Stimulated activated naive CD8-positive, alpha-beta T cell treated with anti-CD3 and anti-CD28 coated beads, Interleukin-15, amount 100 ng/mL, for 72 hours (primary cell): ENCODE measurements around the gene FAF1.
"Not testable (repeated sequence)": the region's sequence is repeated elsewhere in the genome, so short reads cannot be mapped to it uniquely, and the experiment has no call there.

ENCODE experiments used
- ATAC-seq: fragments of 150-1000 bp; cut with Tn5 transposase; 2 replicates; pipeline ENCODE4 v1.10.0; 2021; ENCODE audit warnings: mild to moderate bottlenecking, moderate library complexity
- DNase-seq, 2 donors: peaks; one replicate each; pipeline ENCODE4 v3.0.0; 2021 to 2022
- H3K27ac Mint-ChIP-seq, 2 donors: one replicate each; pipeline ENCODE4 v1.8.0; 2022; ENCODE audit warnings: mild to moderate bottlenecking in 2 of 2, mixed read lengths in 2 of 2, moderate library complexity in 2 of 2
- H3K27me3 Mint-ChIP-seq: one replicate; pipeline ENCODE4 v1.8.0; 2022; ENCODE audit warnings: mixed read lengths
- H3K4me1 Mint-ChIP-seq: one replicate; pipeline ENCODE4 v1.8.0; 2022; ENCODE audit warnings: mild to moderate bottlenecking, mixed read lengths
- H3K4me3 Mint-ChIP-seq, 2 donors: one replicate each; pipeline ENCODE4 v1.8.0; 2022; ENCODE audit warnings: mild to moderate bottlenecking in 2 of 2, mixed read lengths in 2 of 2, moderate library complexity in 1 of 2
- H3K9me3 Mint-ChIP-seq, 2 donors: one replicate each; pipeline ENCODE4 v1.8.0; 2022; ENCODE audit warnings: mixed read lengths in 2 of 2

Gene FAF1

GRCh38 chr1:50949286-50949982 lies 10.6 kb downstream of the FAF1 start:
- H3K27ac Mint-ChIP-seq: no peak overlapping the region
- H3K4me1 Mint-ChIP-seq: peaks cover 29% of the 10 kb centered on the region
- no peaks in the 10 kb centered on the region for H3K27me3 Mint-ChIP-seq

GRCh38 chr1:50942334-50942733 lies 17.7 kb downstream of the FAF1 start:
- no peak overlapping the region for H3K4me3 Mint-ChIP-seq
- H3K27me3 Mint-ChIP-seq: no peaks in the 10 kb centered on the region
- no peaks in the 10 kb centered on the region for H3K9me3 Mint-ChIP-seq
- H3K27ac Mint-ChIP-seq: no peak overlapping the region
- DNase-seq: no peak
- peaks cover 11% of the 10 kb centered on the region for H3K4me1 Mint-ChIP-seq
- no peak for ATAC-seq

More at GRCh38 chr1:50949286-50949982, 10.6 kb downstream of the FAF1 start:
- no peak for ATAC-seq
- no peaks in the 10 kb centered on the region for H3K9me3 Mint-ChIP-seq
- H3K4me3 Mint-ChIP-seq: no peak overlapping the region
- DNase-seq: no peak

GRCh38 chr1:50940291-50940690 lies 19.8 kb downstream of the FAF1 start:
- H3K27me3 Mint-ChIP-seq: no peaks in the 10 kb centered on the region
- peaks cover 16% of the 10 kb centered on the region for H3K4me1 Mint-ChIP-seq
- DNase-seq (no peak), ATAC-seq (no peak)
- H3K9me3 Mint-ChIP-seq: no peaks in the 10 kb centered on the region
- no peak overlapping the region for H3K4me3 Mint-ChIP-seq
- H3K27ac Mint-ChIP-seq: no peak overlapping the region

DNA sequence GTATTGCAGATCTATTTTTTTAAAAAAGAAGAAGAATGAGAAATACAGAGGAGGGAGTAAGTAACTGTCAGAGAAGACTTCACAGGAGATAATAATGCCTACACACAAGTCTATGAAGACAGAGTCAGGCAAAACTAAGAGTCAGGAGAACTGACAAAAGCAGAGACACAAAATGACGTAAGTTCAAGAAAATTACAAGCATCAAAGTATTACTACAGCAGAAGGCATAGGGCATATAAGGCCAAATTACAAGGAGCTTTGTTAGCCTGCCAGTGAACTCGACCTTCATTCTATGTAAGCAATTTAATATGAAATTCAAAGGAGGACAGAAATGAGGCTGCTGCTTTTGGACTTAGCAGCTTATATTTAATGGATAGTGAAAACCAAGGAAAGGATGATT lies 23.7 kb downstream of the FAF1 start:
- Mint-ChIP-seq H3K9me3 (no peaks in the 10 kb centered on the region), H3K4me3 (no peak overlapping the region), H3K27me3 (no peaks in the 10 kb centered on the region), H3K4me1 (peaks cover 21% of the 10 kb centered on the region), H3K27ac (peak overlapping the region in 1 of 2 donors; percentile 86)
- DNase-seq: no peak
- no peak for ATAC-seq

DNA sequence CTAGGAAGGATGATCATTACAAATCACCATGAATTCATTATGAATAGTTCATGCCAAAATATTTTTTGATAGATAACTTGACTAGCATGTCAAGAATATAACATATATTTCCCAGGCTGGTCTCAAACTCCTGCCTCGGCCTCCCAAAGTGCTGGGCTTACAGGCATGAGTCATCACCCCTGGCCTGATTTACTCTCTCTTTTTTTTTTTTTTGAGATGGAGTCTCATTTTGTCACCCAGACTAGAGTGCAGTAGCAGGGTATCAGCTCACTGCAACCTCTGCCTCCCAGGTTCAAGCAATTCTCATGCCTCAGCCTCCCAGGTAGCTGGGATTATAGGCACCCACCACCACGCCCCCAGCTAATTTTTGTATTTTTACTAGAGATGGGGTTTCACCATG lies 24.8 kb downstream of the FAF1 start:
- DNase-seq, H3K27me3 Mint-ChIP-seq, H3K4me3 Mint-ChIP-seq, H3K27ac Mint-ChIP-seq, ATAC-seq, H3K9me3 Mint-ChIP-seq: not testable (repeated sequence)
- peaks cover 32% of the 10 kb centered on the region for H3K4me1 Mint-ChIP-seq

DNA sequence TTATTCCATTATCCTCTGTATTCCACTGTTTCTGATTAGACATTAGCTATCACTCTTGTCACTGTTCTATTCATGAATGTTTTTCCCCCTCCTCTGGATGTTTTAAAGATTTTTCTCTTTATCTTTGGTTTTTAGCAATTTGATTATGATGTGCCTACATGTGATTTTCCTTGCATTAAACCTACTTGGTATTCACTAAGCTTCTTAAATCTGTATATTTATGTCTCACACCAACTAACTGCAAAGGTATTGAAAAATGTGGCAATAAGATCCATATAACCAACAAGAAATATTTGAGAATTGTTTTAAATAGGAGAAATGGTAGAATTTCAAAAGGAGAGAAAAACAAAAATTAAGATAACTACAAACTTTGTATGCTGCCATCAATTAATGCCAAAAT lies 25.2 kb downstream of the FAF1 start:
- Mint-ChIP-seq H3K27me3 (no peaks in the 10 kb centered on the region), H3K4me3 (no peak overlapping the region), H3K27ac (no peak overlapping the region), H3K9me3 (no peaks in the 10 kb centered on the region), H3K4me1 (peaks cover 36% of the 10 kb centered on the region)
- DNase-seq (no peak), ATAC-seq (no peak)

DNA sequence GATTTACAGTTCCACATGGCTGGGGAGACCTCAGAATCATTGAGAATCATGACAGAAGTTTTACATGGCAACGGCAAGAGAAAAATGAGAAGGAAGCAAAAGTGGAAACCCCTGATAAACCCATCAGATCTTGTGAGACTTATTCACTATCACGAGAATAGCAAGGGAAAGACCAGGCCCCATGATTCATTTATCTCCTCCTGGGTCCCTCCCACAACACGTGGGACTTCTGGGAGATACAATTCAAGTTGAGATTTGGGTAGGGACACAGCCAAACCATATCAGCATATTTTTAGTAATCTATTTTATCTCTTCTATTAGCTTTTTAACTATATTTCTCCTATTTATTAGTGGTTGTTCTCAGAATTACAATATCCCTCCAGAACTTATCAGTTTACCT lies 26.3 kb downstream of the FAF1 start:
- H3K9me3 Mint-ChIP-seq, ATAC-seq, DNase-seq, H3K27me3 Mint-ChIP-seq, H3K4me3 Mint-ChIP-seq: not testable (repeated sequence)
- peak overlapping the region in 1 of 2 donors; percentile 49 for H3K27ac Mint-ChIP-seq
- H3K4me1 Mint-ChIP-seq: peaks cover 42% of the 10 kb centered on the region

DNA sequence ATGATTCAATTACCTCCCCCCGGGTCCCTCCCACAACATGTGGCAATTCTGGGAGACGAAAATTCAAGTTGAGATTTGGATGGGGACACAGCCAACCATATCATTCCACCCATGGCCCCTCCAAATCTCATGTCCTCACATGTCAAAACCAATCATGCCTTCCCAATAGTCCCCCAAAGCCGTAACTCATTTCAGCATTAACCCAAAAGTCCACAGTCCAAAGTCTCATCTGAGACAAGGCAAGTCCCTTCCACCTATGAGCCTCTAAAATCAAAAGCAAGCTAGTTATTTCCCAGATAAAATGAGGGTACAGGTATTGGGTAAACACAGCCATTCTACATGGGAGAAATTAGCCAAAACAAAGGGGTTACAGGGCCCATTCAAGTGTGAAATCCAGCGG lies 28.0 kb downstream of the FAF1 start:
- H3K9me3 Mint-ChIP-seq, H3K27ac Mint-ChIP-seq, H3K27me3 Mint-ChIP-seq, DNase-seq, ATAC-seq, H3K4me3 Mint-ChIP-seq: not testable (repeated sequence)
- peaks cover 42% of the 10 kb centered on the region for H3K4me1 Mint-ChIP-seq

DNA sequence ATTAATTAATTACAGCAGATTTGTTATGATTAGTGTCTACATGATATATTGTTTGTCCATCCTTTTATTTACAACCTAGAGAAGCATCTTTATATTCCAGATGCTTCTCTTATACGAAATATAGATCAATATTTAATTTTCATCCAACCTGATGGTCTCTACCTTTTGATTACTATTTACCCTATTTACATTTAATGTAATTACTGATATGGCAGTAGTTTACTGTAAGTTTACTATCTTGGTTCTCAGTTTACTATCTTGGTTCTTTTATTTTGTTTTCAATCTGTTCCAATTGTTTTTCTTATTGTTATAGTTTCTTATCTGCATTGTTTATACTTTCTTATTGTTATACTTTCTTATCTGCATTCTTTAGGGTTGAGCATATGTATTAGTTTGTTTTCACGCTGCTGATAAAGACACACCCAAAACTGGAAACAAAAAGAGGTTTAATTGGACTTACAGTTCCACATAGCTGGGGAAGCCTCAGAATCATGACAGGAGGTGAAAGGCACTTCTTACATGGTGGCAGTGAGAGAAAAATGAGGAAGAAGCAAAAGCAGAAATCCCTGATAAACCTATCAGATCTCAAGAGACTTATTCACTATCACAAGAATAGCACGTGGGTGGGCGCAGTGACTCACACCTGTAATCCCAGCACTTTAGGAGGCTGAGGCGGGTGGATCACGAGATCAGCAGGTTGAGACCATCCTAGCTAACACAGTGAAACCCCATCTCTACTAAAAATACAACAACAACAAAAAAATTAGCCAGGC lies 28.9 kb downstream of the FAF1 start:
- Mint-ChIP-seq H3K4me1 (peaks cover 38% of the 10 kb centered on the region), H3K27ac (peak overlapping the region in 1 of 2 donors; percentile 72), H3K27me3 (no peaks in the 10 kb centered on the region), H3K9me3 (no peaks in the 10 kb centered on the region), H3K4me3 (no peak overlapping the region)
- DNase-seq (no peak), ATAC-seq (no peak)

- DNase-seq (no peak), ATAC-seq (peak; percentile 82)
- Mint-ChIP-seq H3K4me1 (peaks cover 37% of the 10 kb centered on the region), H3K27ac (no peak overlapping the region), H3K4me3 (peak overlapping the region in 1 of 2 donors; percentile 11), H3K9me3 (no peaks in the 10 kb centered on the region), H3K27me3 (no peaks in the 10 kb centered on the region)
These were observed 29.9 kb downstream of the FAF1 start for GRCh38 chr1:50930193-50930592.

GRCh38 chr1:50929376-50929958 lies 30.6 kb downstream of the FAF1 start:
- H3K27ac Mint-ChIP-seq: no peak overlapping the region
- H3K27me3 Mint-ChIP-seq: no peaks in the 10 kb centered on the region
- ATAC-seq (no peak), DNase-seq (no peak)
- H3K4me1 Mint-ChIP-seq: peaks cover 39% of the 10 kb centered on the region
- no peak overlapping the region for H3K4me3 Mint-ChIP-seq
- H3K9me3 Mint-ChIP-seq: peaks cover 0 to 3% of the 10 kb centered on the region in 2 donors

DNA sequence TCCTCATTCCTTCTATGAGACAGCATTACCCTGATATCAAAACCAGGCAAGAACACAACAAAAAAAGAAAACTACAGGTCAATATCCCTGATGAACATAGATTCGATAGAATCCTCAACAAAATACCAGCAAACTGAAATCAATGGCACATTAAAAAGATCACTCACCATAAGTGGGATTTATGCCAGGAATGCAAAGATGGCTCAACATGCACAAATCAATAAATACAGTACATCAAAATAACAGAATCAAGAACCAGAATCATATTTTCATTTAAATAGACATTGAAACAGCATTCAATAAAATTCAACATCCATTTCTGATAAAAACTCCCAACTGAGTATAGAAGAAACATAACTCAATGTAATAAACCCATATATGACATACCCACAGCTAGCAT lies 36.5 kb downstream of the FAF1 start:
- Mint-ChIP-seq H3K27ac (no peak overlapping the region), H3K4me1 (peaks cover 15% of the 10 kb centered on the region), H3K9me3 (peaks cover 11 to 22% of the 10 kb centered on the region in 2 donors), H3K4me3 (no peak overlapping the region), H3K27me3 (no peaks in the 10 kb centered on the region)
- DNase-seq: no peak
- ATAC-seq: no peak

DNA sequence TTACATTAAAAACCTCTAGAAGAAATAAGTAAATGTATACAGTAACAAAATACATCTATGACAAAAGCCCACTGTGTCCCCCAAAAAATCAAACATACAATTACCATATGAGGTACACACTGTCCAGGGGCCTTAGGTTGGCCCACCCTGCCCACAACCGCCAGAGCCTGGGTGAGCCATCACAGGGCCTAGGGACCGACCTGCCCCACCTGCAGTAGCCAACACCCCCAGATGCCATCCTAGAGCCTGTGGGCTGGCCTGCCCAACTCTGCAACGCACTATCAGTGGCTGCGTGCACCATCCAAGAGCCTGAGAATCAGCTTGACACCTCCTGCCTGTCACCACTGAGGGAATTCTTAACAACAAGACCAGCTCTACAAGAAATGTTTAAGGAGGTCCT lies 39.0 kb downstream of the FAF1 start:
- ATAC-seq (no peak), DNase-seq (no peak)
- Mint-ChIP-seq H3K4me3 (no peak overlapping the region), H3K27me3 (no peaks in the 10 kb centered on the region), H3K4me1 (peaks cover 27% of the 10 kb centered on the region), H3K9me3 (peaks cover 11 to 22% of the 10 kb centered on the region in 2 donors), H3K27ac (no peak overlapping the region)

- DNase-seq (no peak), ATAC-seq (no peak)
- Mint-ChIP-seq H3K27me3 (no peaks in the 10 kb centered on the region), H3K9me3 (peaks cover 11 to 22% of the 10 kb centered on the region in 2 donors), H3K27ac (no peak overlapping the region), H3K4me3 (no peak overlapping the region), H3K4me1 (peaks cover 25% of the 10 kb centered on the region)
These were observed 39.7 kb downstream of the FAF1 start for GRCh38 chr1:50920409-50920808.

DNA sequence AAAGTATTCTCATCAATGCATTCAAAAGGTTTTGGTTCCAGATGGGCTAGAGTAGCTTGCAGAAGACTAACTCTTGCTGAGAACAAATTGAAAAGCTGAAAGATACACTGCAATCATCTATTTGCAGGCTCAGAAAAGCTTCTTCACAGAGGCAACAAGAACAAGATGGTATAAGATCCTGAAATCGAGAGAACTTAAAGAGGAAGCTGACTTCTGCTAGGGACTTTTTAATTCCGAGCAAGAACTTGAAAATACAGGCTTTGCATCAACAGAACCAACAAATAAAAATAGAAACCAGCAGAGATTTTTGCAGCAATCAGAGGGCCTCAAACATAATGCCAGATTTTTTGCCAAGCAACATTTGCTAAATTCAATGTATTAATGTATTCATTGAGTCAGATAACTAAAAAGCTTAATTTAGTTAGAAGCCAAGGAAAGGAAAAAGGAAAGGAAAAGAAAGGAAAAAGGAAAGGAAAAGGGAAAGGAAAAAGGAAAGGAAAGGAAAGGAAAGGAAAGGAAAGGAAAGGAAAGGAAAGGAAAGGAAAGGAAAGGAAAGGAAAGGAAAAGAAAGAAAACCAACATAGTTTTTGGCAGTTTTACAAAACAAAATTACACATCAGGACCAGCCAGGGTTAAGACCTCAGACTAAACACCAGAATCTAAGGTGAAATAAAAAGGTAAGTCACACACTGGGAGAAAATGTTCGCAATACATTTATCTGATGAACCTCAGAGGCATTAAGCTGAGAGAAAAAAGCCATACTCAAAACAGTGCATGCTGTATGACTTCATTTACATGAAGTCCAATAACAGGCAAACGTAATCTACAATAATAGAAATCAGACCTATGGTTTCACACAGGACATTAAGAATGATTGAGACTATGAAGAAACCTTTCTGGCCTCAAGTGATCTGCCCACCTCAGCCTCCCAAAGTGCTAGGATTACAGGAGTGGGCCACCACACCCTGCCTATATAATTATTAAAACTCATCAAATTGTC lies 42.6 kb downstream of the FAF1 start:
- peaks cover 12% of the 10 kb centered on the region for H3K4me1 Mint-ChIP-seq
- H3K27ac Mint-ChIP-seq: no peak overlapping the region
- H3K4me3 Mint-ChIP-seq: no peak overlapping the region
- H3K9me3 Mint-ChIP-seq: peaks cover 0 to 6% of the 10 kb centered on the region in 2 donors
- no peaks in the 10 kb centered on the region for H3K27me3 Mint-ChIP-seq
- DNase-seq (no peak), ATAC-seq (no peak)
